HEK293 (cell line): ENCODE data around the gene SLC22A4.

Experiments
- CTCF ChIA-PET: fragments of 350-600 bp; formaldehyde crosslinking; extraction: SDS; loops from one replicate; lab custom pipeline; 2021; ENCODE audit warnings: antibody characterized with exemption; lab: Yijun Ruan, JAX
- POLR2A ChIA-PET: fragments of 300-600 bp; formaldehyde crosslinking; extraction: SDS; loops from one replicate; lab custom pipeline; 2020; ENCODE audit warnings: antibody characterized with exemption, inconsistent platforms; lab: Yijun Ruan, JAX
- H3K27ac ChIP-seq: fragments of 200-500 bp; sonication (Bioruptor generic); 2 replicates; pipeline ENCODE4 v1.5.1; 2014; ENCODE audit warnings: low read depth, low read length, control low read depth, inconsistent platforms; ENCODE audit errors: extremely low read depth
- H3K36me3 ChIP-seq, 2 experiments: fragments of 200-500 bp in 1 of 2; sonication (Bioruptor generic) in 1 of 2; 1 replicate in 1 of 2; 2 replicates in 1 of 2; pipeline ENCODE4 v1.5.1; 2014 to 2017; ENCODE audit warnings: inconsistent platforms in 2 of 2, low read length in 2 of 2; ENCODE audit not compliant: control insufficient read depth in 2 of 2, insufficient read depth in 1 of 2
- H3K4me1 ChIP-seq: fragments of 200-500 bp; sonication (Bioruptor generic); 2 replicates; pipeline ENCODE4 v1.5.1; 2014; ENCODE audit warnings: mild to moderate bottlenecking, low read length, inconsistent platforms; ENCODE audit not compliant: control insufficient read depth, insufficient read depth
- H3K4me3 ChIP-seq: 2 replicates; pipeline ENCODE4 v1.5.1; 2011; ENCODE audit warnings: low read depth, mild to moderate bottlenecking, control low read depth, low read length, moderate library complexity
- H3K9me3 ChIP-seq: fragments of 200-500 bp; sonication (Bioruptor generic); 2 replicates; pipeline ENCODE4 v1.5.1; 2014; ENCODE audit warnings: low read depth, low read length, inconsistent platforms; ENCODE audit not compliant: control insufficient read depth, insufficient read depth
- CTCF ChIP-seq: fragments of 450-650 bp; formaldehyde crosslinking; IDR thresholded peaks from 2 replicates; pipeline ENCODE4 v1.5.1; 2016; ENCODE audit warnings: missing biosample characterization, missing genetic modification characterization
- GLIS2 ChIP-seq: fragments of 450-650 bp; formaldehyde crosslinking; IDR thresholded peaks from 2 replicates; pipeline ENCODE4 v1.5.1; 2016; ENCODE audit warnings: missing biosample characterization, missing genetic modification characterization
- HOXA7 ChIP-seq: sonication (generic); formaldehyde crosslinking; IDR thresholded peaks from 2 replicates; pipeline ENCODE4 v1.8.1; 2022; ENCODE audit warnings: missing genetic modification reagents, borderline replicate concordance
- KLF10 ChIP-seq: fragments of 450-650 bp; IDR thresholded peaks from 2 replicates; pipeline ENCODE4 v1.5.1; 2018; ENCODE audit warnings: missing biosample characterization, mild to moderate bottlenecking, missing genetic modification characterization
- KLF17 ChIP-seq: fragments of 450-650 bp; formaldehyde crosslinking; IDR thresholded peaks from 2 replicates; pipeline ENCODE4 v1.5.1; 2016; ENCODE audit warnings: missing biosample characterization, missing genetic modification characterization
- KLF9 ChIP-seq: fragments of 450-650 bp; formaldehyde crosslinking; IDR thresholded peaks from 2 replicates; pipeline ENCODE4 v1.5.1; 2016; ENCODE audit warnings: missing biosample characterization, missing genetic modification characterization, low read depth
- RBAK ChIP-seq: fragments of 450-650 bp; formaldehyde crosslinking; IDR thresholded peaks from 2 replicates; pipeline ENCODE4 v1.5.1; 2016; ENCODE audit warnings: missing biosample characterization, missing genetic modification characterization
- ZBTB17 ChIP-seq: fragments of 450-650 bp; formaldehyde crosslinking; IDR thresholded peaks from 2 replicates; pipeline ENCODE4 v1.5.1; 2016; ENCODE audit warnings: missing biosample characterization, missing genetic modification characterization
- ZBTB49 ChIP-seq: fragments of 450-650 bp; formaldehyde crosslinking; IDR thresholded peaks from 2 replicates; pipeline ENCODE4 v1.5.1; 2016; ENCODE audit warnings: missing biosample characterization, missing genetic modification characterization, low read depth
- ZNF133 ChIP-seq: fragments of 450-650 bp; formaldehyde crosslinking; IDR thresholded peaks from 2 replicates; pipeline ENCODE4 v1.5.1; 2016; ENCODE audit warnings: missing biosample characterization, missing genetic modification characterization
- ZNF146 ChIP-seq: fragments of 450-650 bp; formaldehyde crosslinking; IDR thresholded peaks from 2 replicates; pipeline ENCODE4 v1.5.1; 2016; ENCODE audit warnings: missing biosample characterization, missing genetic modification characterization
- ZNF169 ChIP-seq: fragments of 450-650 bp; formaldehyde crosslinking; IDR thresholded peaks from 2 replicates; pipeline ENCODE4 v1.5.1; 2016; ENCODE audit warnings: missing biosample characterization, missing genetic modification characterization
- ZNF202 ChIP-seq: fragments of 450-650 bp; formaldehyde crosslinking; IDR thresholded peaks from 2 replicates; pipeline ENCODE4 v1.5.1; 2016; ENCODE audit warnings: missing biosample characterization, missing genetic modification characterization, borderline replicate concordance
- ZNF26 ChIP-seq: fragments of 450-650 bp; formaldehyde crosslinking; IDR thresholded peaks from 2 replicates; pipeline ENCODE4 v1.5.1; 2016; ENCODE audit warnings: missing biosample characterization, missing genetic modification characterization
- ZNF354C ChIP-seq: fragments of 450-650 bp; formaldehyde crosslinking; IDR thresholded peaks from 2 replicates; pipeline ENCODE4 v1.5.1; 2016; ENCODE audit warnings: missing biosample characterization, missing genetic modification characterization, low read depth, borderline replicate concordance
- ZNF362 ChIP-seq: fragments of 450-650 bp; formaldehyde crosslinking; IDR thresholded peaks from 2 replicates; pipeline ENCODE4 v1.5.1; 2016; ENCODE audit warnings: missing biosample characterization, missing genetic modification characterization
- ZNF571 ChIP-seq: fragments of 450-650 bp; formaldehyde crosslinking; IDR thresholded peaks from 2 replicates; pipeline ENCODE4 v1.5.0; 2017; ENCODE audit warnings: missing biosample characterization, missing genetic modification characterization
- ZNF624 ChIP-seq: fragments of 450-650 bp; formaldehyde crosslinking; IDR thresholded peaks from 2 replicates; pipeline ENCODE4 v1.5.1; 2017; ENCODE audit warnings: missing biosample characterization, missing genetic modification characterization
- ZNF76 ChIP-seq: fragments of 450-650 bp; formaldehyde crosslinking; IDR thresholded peaks from 2 replicates; pipeline ENCODE4; 2016; ENCODE audit warnings: low read depth, missing biosample characterization, missing genetic modification characterization, borderline replicate concordance
- ZNF843 ChIP-seq: fragments of 450-650 bp; formaldehyde crosslinking; IDR thresholded peaks from 2 replicates; pipeline ENCODE4 v1.5.1; 2016; ENCODE audit warnings: missing biosample characterization, missing genetic modification characterization
- ZSCAN18 ChIP-seq: fragments of 450-650 bp; formaldehyde crosslinking; IDR thresholded peaks from 2 replicates; pipeline ENCODE4 v1.5.1; 2016; ENCODE audit warnings: missing biosample characterization, missing genetic modification characterization
- ZSCAN5A ChIP-seq: fragments of 450-650 bp; formaldehyde crosslinking; IDR thresholded peaks from 2 replicates; pipeline ENCODE4 v1.5.1; 2016; ENCODE audit warnings: missing biosample characterization, missing genetic modification characterization

SLC22A4 gene

GRCh38 chr5:132277971-132278853 is 16.0 kb upstream of the SLC22A4 start:
- ChIA-PET CTCF (interaction anchor here (0.6 to 1.9 kb wide), 3 partner anchors 9 to 270 kb away, joined by 3 to 5 read pairs (median 4); no protein-coding TSS in a partner anchor), POLR2A (interaction anchor here (1.3 kb wide), 1 partner anchor 16 kb away, joined by 4 read pairs; the partner anchor contains the start of gene SLC22A4)
- H3K9me3 ChIP-seq: no peaks in the 10 kb centered on the region
- no peak overlapping the region for H3K27ac ChIP-seq
- no peaks in the 10 kb centered on the region for H3K36me3 ChIP-seq
- H3K4me1 ChIP-seq: no peaks in the 10 kb centered on the region
- TF ChIP-seq ZSCAN5A (tag by site-specific recombination): no peak
- TF ChIP-seq ZNF76: no peak
- TF ChIP-seq ZNF146: no peak
- no peak for TF ChIP-seq ZNF202 (tag by site-specific recombination)
- no peak for TF ChIP-seq ZNF571 (tag by site-specific recombination)
- TF ChIP-seq ZNF169 (tag by site-specific recombination): no peak
- TF ChIP-seq GLIS2 (tag by site-specific recombination): no peak
- TF ChIP-seq ZNF354C: no peak
- no peak for TF ChIP-seq ZBTB49
- TF ChIP-seq KLF10: no peak
- no peak for TF ChIP-seq ZNF362
- TF ChIP-seq RBAK: no peak
- no peak for TF ChIP-seq KLF9
- TF ChIP-seq ZNF133 (tag by site-specific recombination): no peak
- no peak for TF ChIP-seq ZBTB17 (tag by site-specific recombination)
- H3K4me3 ChIP-seq: no peak overlapping the region

- CTCF ChIA-PET: interaction anchor here (0.6 to 2.6 kb wide), 4 partner anchors 11 to 205 kb away, joined by 3 to 8 read pairs (median 4); no protein-coding TSS in a partner anchor
- Histone ChIP-seq H3K4me1 (no peaks in the 10 kb centered on the region), H3K4me3 (no peak overlapping the region), H3K27ac (no peak overlapping the region), H3K36me3 (no peaks in the 10 kb centered on the region), H3K9me3 (no peaks in the 10 kb centered on the region)
- POLR2A ChIA-PET: interaction anchor here (0.9 kb wide), 1 partner anchor 13 kb away, joined by 3 read pairs; no protein-coding TSS in a partner anchor
- TF ChIP-seq KLF17 (tag by site-specific recombination) (no peak), ZNF843 (tag by site-specific recombination) (no peak), ZNF624 (tag by site-specific recombination) (no peak), ZNF26 (tag by site-specific recombination) (no peak), ZSCAN5A (tag by site-specific recombination) (no peak), CTCF (tag by site-specific recombination) (no peak), HOXA7 (CRISPR knock-in tag) (no peak), ZSCAN18 (tag by site-specific recombination) (no peak)
Observed at GRCh38 chr5:132279801-132280200, 14.4 kb upstream of the SLC22A4 start.
